Uterus (tissue), 4 donors: ENCODE data around the gene PCGF6. TPM values are rescaled to one million over a fixed set of nuclear protein-coding genes. Genes with fewer than 3 reads are reported as not detected.

Experiments used
- DNase-seq, 2 donors: peaks; one replicate each; pipeline ENCODE4 v3.0.0-alpha.2; 2019 to 2020
- H3K27ac ChIP-seq, 2 donors: fragments of 200-600 bp; sonication (generic); 1 replicate in 1 of 2; 2 replicates in 1 of 2; pipeline ENCODE4 v1.5.1; 2016 to 2018
- H3K27me3 ChIP-seq, 2 donors: fragments of 200-600 bp; sonication (generic); one replicate each; pipeline ENCODE4 v1.5.1; 2018 to 2019; ENCODE audit warnings: control low read depth in 1 of 2
- H3K36me3 ChIP-seq, 2 donors: fragments of 200-600 bp; sonication (generic); one replicate each; pipeline ENCODE4 v1.5.1; 2019; ENCODE audit warnings: control low read depth in 1 of 2
- H3K4me1 ChIP-seq, 2 donors: fragments of 200-600 bp; sonication (generic); one replicate each; pipeline ENCODE4 v1.5.1; 2018 to 2019; ENCODE audit warnings: control low read depth in 1 of 2
- H3K4me3 ChIP-seq, 2 donors: fragments of 200-600 bp; sonication (generic); 1 replicate in 1 of 2; 2 replicates in 1 of 2; pipeline ENCODE4 v1.5.1; 2018 to 2019; ENCODE audit warnings: mild to moderate bottlenecking in 1 of 2
- H3K9me3 ChIP-seq, 2 donors: fragments of 200-600 bp; sonication (generic); one replicate each; pipeline ENCODE4 v1.5.1; 2019; ENCODE audit warnings: control low read depth in 1 of 2
- CTCF ChIP-seq, 4 experiments: fragments of 200-600 bp in 2 of 4; fragments of 450-650 bp in 2 of 4; sonication (generic) in 2 of 4; IDR thresholded peaks; one replicate each; pipeline ENCODE4 v1.5.1; 2016 to 2019; ENCODE audit warnings: antibody characterized with exemption in 4 of 4, mild to moderate bottlenecking in 2 of 4, moderate library complexity in 1 of 4
- POLR2A ChIP-seq, 2 donors: fragments of 450-650 bp; IDR thresholded peaks; one replicate each; pipeline ENCODE4 v1.6.1; 2016; ENCODE audit warnings: antibody characterized with exemption in 2 of 2, mild to moderate bottlenecking in 1 of 2, moderate library complexity in 1 of 2
- intact Hi-C: fragments of 100-400 bp; cut with DNase I; formaldehyde crosslinking; loops from one replicate; pipeline ENCODE4 v1.15.1; 2023; ENCODE audit warnings: low total_unique reads
- total RNA-seq, 4 donors: library from RNA; depleted of rRNA in 3 of 4; stranded (reverse); fragments of >200 nt in 3 of 4; gene quantifications; one replicate each; pipeline versions ENCODE4 v1.1.0 to v1.2.4, GENCODE V29; 2014 to 2023
- donor health status: DM: yes; HTN: yes; CAD: no.

PCGF6 gene
- 10 to 100 TPM in 2 of 4 donors, 1 to 10 TPM in 2; 1.5 to 19.2 (median 9.7) TPM for total RNA-seq

DNA sequence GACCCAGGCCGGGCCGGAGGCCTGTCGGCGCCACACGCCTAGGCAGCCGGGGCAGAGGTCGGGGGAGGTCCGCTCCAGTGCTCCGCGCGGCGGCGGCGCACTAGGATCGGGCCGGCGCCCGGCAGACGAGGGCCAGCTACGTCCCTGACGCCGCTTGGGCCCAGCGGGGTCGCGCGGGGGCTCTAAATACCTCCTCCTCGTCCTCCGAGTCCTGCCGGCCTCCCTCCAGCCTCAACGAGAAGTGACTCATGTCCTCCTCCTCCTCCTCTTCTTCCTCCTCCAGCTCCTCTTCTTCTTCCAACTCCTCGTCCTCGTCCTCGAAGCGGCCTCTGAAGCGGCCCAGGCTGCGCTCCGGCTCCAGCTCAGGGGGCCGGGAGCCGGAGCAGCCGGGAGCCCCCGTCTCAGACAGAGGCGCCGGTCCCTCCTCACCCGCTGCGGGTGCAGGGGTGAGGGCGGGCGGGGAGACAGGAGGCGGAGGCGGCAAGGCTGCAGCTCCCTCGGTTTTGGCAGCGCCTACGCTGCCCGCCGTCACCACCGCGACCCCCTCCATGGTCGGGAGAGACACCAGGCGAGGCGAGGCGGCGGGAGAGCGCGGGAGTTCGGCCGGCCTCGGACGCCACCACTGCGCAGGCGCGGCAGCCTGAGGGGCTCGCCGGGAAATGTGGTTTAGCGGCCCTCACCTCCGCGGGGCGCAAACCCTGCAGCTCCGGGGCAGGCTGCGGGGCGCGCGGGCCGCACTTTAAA, at the start of gene PCGF6:
Gene PCGF6 (minus strand): TSS at position 624 of the 744 bp plus-strand sequence. CDS start 74 bp downstream, at position 550.
- DNase-seq, result peak; percentile 72 to 84
- intact Hi-C loops, result no loop called here

GRCh38 chr10:103397191-103397825, 46.4 kb upstream of the PCGF6 start:
- intact Hi-C loops, result no loop called here
- peak overlapping the region in 1 of 2 donors; percentile 73 for H3K27ac ChIP-seq

More for the DNA sequence above, at the start of gene PCGF6:
- TF ChIP-seq CTCF (IDR thresholded peaks at IDR 0.05) (peak in 1 of 4 experiments; percentile 16), POLR2A (IDR thresholded peaks at IDR 0.05) (peak in 1 of 2 donors; percentile 23)
- peak within 1 kb of the TSS; percentile 58 to 67 for H3K4me3 ChIP-seq
- no peaks in the 10 kb centered on the region for H3K27me3 ChIP-seq
- peak within 1 kb of the TSS; percentile 82 to 91 for H3K27ac ChIP-seq
- H3K4me1 ChIP-seq, result no peaks in the 10 kb centered on the region
- H3K36me3 ChIP-seq, result no peaks in the 10 kb centered on the region
- no peaks in the 10 kb centered on the region for H3K9me3 ChIP-seq

GRCh38 chr10:103396789-103397087, 45.8 kb upstream of the PCGF6 start:
- TF ChIP-seq CTCF (IDR thresholded peaks at IDR 0.05), result no peak
- TF ChIP-seq POLR2A (IDR thresholded peaks at IDR 0.05), result no peak
- Histone ChIP-seq H3K9me3 (no peaks in the 10 kb centered on the region), H3K4me3 (peak overlapping the region; percentile 72 to 82), H3K36me3 (no peaks in the 10 kb centered on the region), H3K27ac (peak overlapping the region; percentile 57 to 73), H3K4me1 (peaks cover 0 to 13% of the 10 kb centered on the region in 2 donors), H3K27me3 (no peaks in the 10 kb centered on the region)
- intact Hi-C loops, result no loop called here
- no peak for DNase-seq

More at GRCh38 chr10:103397191-103397825, 46.4 kb upstream of the PCGF6 start:
- H3K9me3 ChIP-seq, result no peaks in the 10 kb centered on the region
- no peaks in the 10 kb centered on the region for H3K36me3 ChIP-seq
- DNase-seq, result no peak
- TF ChIP-seq CTCF (IDR thresholded peaks at IDR 0.05) (no peak), POLR2A (IDR thresholded peaks at IDR 0.05) (no peak)
- H3K4me3 ChIP-seq, result peak overlapping the region; percentile 72 to 82
- H3K27me3 ChIP-seq, result no peaks in the 10 kb centered on the region
- peaks cover 0 to 13% of the 10 kb centered on the region in 2 donors for H3K4me1 ChIP-seq

DNA sequence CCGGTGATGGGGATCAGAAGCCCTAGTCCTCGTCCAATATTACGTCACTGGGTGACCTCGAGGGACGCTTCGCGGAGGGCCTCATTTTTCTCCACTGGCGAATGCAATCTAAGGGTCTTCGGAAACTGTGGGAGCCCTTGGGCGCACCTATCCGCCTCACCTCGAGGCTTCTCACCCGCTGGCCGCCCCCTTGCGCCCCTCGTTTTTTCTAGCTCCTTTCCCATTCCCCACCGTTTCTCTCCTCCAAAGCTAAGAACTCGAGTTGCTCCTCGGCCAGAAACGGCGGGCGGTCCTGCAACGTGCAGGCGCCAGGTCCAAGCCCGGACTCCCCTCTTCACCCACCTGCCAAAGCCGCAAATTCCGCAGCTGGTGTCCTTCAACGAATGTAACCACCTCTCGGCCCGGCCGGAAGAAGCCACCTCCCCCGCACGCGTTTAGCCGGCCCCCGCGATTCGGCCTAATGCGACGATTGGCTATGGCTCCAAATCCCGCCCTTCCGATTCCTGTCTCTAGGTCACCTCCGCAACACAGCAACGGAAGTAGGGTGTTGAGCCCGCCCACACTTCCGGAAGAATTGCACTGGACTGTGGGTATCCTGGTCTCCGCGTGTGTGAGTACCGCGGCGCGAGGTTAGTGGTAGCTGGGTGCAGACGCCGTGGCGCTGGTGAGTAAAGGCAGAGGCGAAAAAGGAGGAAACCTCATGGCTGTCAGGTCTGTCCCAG, 45.3 kb upstream of the PCGF6 start, which contains the start of the genes ATP5MK and PDCD11:
Gene ATP5MK (minus strand): TSS at position 409 of the 722 bp plus-strand sequence. CDS start 4,018 bp downstream, outside the sequence.
Gene PDCD11 (plus strand): TSS at position 560 of the 722 bp plus-strand sequence. CDS start 1,801 bp downstream, outside the sequence.
- Histone ChIP-seq H3K9me3 (no peaks in the 10 kb centered on the region), H3K4me3 (peak within 1 kb of the TSS; percentile 72 to 82), H3K27me3 (no peaks in the 10 kb centered on the region), H3K27ac (peak within 1 kb of the TSS; percentile 73 to 83), H3K36me3 (no peaks in the 10 kb centered on the region), H3K4me1 (peaks cover 0 to 13% of the 10 kb centered on the region in 2 donors)
- intact Hi-C loops, result no loop called here
- TF ChIP-seq CTCF (IDR thresholded peaks at IDR 0.05) (peak in 2 of 4 experiments; percentile 14 to 23), POLR2A (IDR thresholded peaks at IDR 0.05) (peak in 1 of 2 donors; percentile 61)
- peak; percentile 97 for DNase-seq
